GM21423 (cell line): ENCODE results near the gene MRPL58.
"Not testable (repeated sequence)": the region's sequence is repeated elsewhere in the genome, so short reads cannot be mapped to it uniquely, and the experiment has no call there.

Experiments used
- ATAC-seq: cut with Tn5 transposase; IDR thresholded peaks from one replicate; pipeline ENCODE4 v1.9.1; 2021; ENCODE audit warnings: mild to moderate bottlenecking, moderate library complexity; ENCODE audit not compliant: unreplicated experiment

MRPL58 gene

GRCh38 chr17:74987418-74987908 lies 25.0 kb upstream of the MRPL58 start, which contains the start of gene CDR2L:
Gene CDR2L, plus strand, starts transcription at chr17:74987632. Its CDS starts 412 bp downstream, at chr17:74988044.
- peak; percentile 94 for ATAC-seq

GRCh38 chr17:74987909-74988711 lies 24.4 kb upstream of the MRPL58 start:
- ATAC-seq, result peak; percentile 32

- no peak for ATAC-seq
Observed at GRCh38 chr17:74990581-74991105, 21.8 kb upstream of the MRPL58 start.

- ATAC-seq, result no peak
Observed at GRCh38 chr17:74992223-74992622, 20.2 kb upstream of the MRPL58 start.

GRCh38 chr17:74994440-74994839 lies 18.0 kb upstream of the MRPL58 start:
- ATAC-seq, result no peak

GRCh38 chr17:74995847-74996246 lies 16.6 kb upstream of the MRPL58 start:
- ATAC-seq, result no peak

GRCh38 chr17:74998783-74999182 lies 13.7 kb upstream of the MRPL58 start:
- no peak for ATAC-seq

GRCh38 chr17:74999523-74999922 lies 12.9 kb upstream of the MRPL58 start:
- no peak for ATAC-seq

GRCh38 chr17:75001915-75002843 lies 10.3 kb upstream of the MRPL58 start:
- ATAC-seq, result no peak

- no peak for ATAC-seq
Observed at GRCh38 chr17:75003070-75003956, 9.2 kb upstream of the MRPL58 start.

GRCh38 chr17:75003957-75004355 lies 8.5 kb upstream of the MRPL58 start:
- no peak for ATAC-seq

- no peak for ATAC-seq
Observed at GRCh38 chr17:75004371-75004770, 8.1 kb upstream of the MRPL58 start.

- no peak for ATAC-seq
Observed at GRCh38 chr17:75005291-75005690, 7.2 kb upstream of the MRPL58 start.

GRCh38 chr17:75006084-75006483 lies 6.4 kb upstream of the MRPL58 start:
- ATAC-seq, result not testable (repeated sequence)

GRCh38 chr17:75006653-75007052 lies 5.8 kb upstream of the MRPL58 start:
- ATAC-seq, result no peak

GRCh38 chr17:75008373-75008772 lies 4.1 kb upstream of the MRPL58 start:
- no peak for ATAC-seq

GRCh38 chr17:75009139-75009724 lies 3.2 kb upstream of the MRPL58 start:
- ATAC-seq, result no peak

GRCh38 chr17:75010683-75011400 lies 1.6 kb upstream of the MRPL58 start:
- no peak for ATAC-seq

GRCh38 chr17:75011401-75012095 lies 922 bp upstream of the MRPL58 start:
- no peak for ATAC-seq
